Measurements from ENCODE around the gene TMOD1.

- no peak for TF ChIP-seq CTCF (IDR thresholded peaks at IDR 0.05 in 4 of 5, conservative IDR thresholded peaks at IDR 0.05 in 1 of 5)
- peak; percentile 5 to 52 for TF ChIP-seq POLR2A (IDR thresholded peaks at IDR 0.05)
Observed at GRCh38 chr9:97557606-97558095, 56.2 kb downstream of the TMOD1 start.

All from gastrocnemius medialis (tissue), 4 donors.